HL-60 (cell line): ENCODE data around the gene TPCN1.

Source experiments
- CTCF ChIP-seq: IDR thresholded peaks from one replicate; pipeline ENCODE4 v1.5.1; 2011; ENCODE audit warnings: low read length, control low read depth, inconsistent platforms; ENCODE audit not compliant: insufficient read depth
- POLR2AphosphoS5 ChIP-seq: IDR thresholded peaks from 2 replicates; pipeline ENCODE4 v1.6.1; 2012; ENCODE audit warnings: low read depth

- TF ChIP-seq POLR2AphosphoS5 (no peak), CTCF (no peak)
These were observed 19.1 kb downstream of the TPCN1 start for GRCh38 chr12:113240395-113240794.
